SW480 (cell line): ENCODE measurements around the gene HID1.
"Not testable (repeated sequence)": the region's sequence is repeated elsewhere in the genome, so short reads cannot be mapped to it uniquely, and the experiment has no call there.

Source experiments
- DNase-seq: peaks from one replicate; pipeline ENCODE4 v3.0.0-alpha.2; 2016; ENCODE audit warnings: low spot score

Gene HID1

GRCh38 chr17:74998783-74999182 is 26.2 kb upstream of the HID1 start:
- no peak for DNase-seq

DNA sequence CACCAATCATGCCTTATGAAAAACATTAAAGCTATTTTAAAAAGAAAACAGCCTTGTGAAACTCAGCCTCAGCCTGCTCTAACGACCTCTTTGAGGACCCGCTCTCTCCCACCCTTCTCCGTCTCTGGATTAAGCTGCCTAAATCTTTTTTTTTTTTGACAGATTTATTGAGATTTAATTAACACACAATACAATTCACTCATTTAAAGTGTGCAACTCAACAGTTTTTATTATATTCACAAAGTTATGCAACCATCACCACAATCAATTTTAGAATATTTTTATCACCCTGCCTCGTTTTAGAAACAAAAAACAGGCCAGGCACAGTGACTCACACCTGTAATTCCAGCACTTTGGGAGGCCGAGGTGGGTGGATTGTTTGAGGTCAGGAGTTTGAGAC is 23.3 kb upstream of the HID1 start:
- DNase-seq, result no peak

GRCh38 chr17:74994440-74994839 is 21.9 kb upstream of the HID1 start:
- no peak for DNase-seq

DNA sequence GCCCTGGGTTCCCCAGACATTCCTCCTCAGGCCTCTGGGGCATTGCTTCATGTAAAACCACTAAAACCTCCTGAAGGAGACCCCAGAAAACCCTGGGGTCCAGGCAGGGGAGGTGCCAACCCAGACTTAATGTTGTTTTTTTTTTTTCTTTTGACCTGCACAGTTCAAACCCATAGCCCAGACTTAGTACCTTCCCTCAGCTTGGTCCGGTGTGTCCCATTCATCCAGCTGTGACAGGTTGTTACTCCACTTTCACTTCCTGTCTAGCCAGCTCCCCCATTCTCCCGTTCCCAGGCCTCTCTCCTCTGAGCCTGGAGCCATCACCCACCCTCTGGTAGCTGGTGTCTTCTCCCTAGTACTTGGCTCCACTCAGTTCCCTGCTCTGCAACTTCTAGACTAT is 19.7 kb upstream of the HID1 start:
- no peak for DNase-seq

- DNase-seq, result no peak
Observed at GRCh38 chr17:74990581-74991105, 18.1 kb upstream of the HID1 start.

DNA sequence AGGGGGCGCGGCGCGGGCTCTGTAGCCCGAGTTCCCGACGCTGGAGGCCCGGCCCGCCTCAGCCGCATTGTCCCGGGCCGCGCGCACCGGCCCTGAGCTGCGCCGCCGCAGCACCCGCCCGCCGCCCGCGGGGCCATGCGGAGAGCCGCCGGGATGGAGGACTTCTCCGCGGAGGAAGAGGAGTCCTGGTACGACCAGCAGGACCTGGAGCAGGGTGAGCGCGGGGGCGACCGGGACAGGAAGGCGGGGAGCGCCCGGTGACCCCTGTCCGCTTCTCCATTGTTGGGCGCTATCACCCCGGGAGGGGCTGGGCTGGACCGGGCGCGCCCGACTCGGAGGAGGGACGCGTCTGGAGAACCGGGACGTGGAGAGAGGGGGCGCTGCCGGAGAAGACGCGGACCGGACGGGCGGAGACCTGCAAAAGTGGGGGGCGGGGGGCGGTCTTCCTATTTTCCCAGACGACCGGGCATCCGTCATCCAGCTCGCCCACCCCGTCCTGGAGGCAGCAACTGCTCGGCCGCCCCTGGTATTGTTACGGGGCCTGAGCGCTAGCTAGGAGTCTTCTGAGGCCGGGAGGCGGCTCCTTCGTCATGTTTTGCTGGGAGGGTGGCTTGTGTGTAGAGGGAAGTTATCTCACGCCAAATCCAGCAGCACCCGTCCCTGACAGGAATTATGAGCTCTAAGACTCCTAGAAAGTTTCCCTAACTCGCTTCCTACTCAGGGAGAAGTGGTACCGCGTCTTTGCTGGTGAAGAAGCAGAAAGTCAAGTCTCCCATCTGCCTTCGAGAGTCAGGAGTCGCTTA is 15.6 kb upstream of the HID1 start:
- DNase-seq, result peak; percentile 54

- peak; percentile 91 for DNase-seq
Observed at GRCh38 chr17:74987418-74987908, 14.9 kb upstream of the HID1 start, which contains the start of gene CDR2L. Gene CDR2L (plus strand): TSS chr17:74987632. CDS start chr17:74988044, 412 bp downstream.

GRCh38 chr17:74986206-74986576 is 13.6 kb upstream of the HID1 start:
- DNase-seq, result no peak

GRCh38 chr17:74982663-74983313 is 10.2 kb upstream of the HID1 start:
- DNase-seq, result peak; percentile 33

- DNase-seq, result peak; percentile 79
Observed at GRCh38 chr17:74981979-74982662, 9.6 kb upstream of the HID1 start.

- no peak for DNase-seq
Observed at GRCh38 chr17:74981318-74981978, 8.9 kb upstream of the HID1 start.

DNA sequence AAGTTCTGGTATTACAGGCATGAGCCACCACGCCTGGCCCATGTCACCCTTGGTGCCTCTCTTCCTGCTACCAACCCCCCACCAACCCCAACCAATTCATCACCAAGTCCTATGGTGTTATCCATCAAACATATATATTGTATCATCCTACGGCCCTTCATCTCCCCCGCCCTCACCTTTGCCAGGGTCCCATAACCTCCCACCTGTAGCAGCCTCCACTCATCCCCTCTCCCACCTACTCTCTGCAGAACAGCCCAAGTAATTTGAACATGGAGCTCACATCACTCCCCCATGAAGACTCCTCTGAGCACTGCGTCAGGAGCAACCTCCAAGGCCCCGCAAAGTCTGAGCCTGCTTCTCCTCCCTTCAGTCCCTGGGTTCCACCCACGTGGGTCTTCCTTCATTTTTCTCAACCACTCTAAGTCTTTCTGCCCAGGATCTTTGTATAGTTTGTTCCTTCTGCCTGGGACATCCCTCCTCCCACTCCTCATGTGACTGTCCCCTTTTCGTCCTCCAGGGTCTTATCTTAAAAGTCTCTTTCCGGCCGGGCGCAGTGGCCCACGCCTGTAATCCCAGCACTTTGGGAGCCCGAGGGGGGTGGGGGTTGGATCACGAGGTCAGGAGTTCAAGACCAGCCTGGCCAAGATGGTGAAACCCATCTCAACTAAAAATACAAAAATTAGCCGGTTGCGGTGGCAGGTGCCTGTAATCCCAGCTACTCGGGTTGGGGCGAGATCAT is 7.0 kb upstream of the HID1 start:
- DNase-seq, result no peak

- no peak for DNase-seq
Observed at GRCh38 chr17:74978240-74978639, 5.7 kb upstream of the HID1 start.

DNA sequence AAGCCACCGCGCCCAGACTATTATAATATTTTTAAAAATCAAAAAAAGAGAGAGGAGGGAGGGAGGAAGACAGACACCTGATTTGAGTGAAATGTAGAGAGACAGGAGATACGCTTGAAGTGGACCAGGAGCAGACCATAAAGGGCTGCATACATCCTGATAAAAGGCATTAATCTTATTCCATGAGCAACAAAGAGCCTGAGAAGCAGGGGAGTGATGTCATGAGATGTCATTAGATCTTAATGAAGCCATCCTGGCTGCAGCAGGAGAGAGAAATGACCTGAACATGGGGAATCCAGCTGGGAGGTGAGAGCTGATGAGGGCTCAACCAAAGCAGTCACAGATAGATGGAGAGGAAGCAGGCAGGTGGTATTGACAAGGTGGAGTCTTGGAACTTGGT is 5.2 kb upstream of the HID1 start:
- no peak for DNase-seq

DNA sequence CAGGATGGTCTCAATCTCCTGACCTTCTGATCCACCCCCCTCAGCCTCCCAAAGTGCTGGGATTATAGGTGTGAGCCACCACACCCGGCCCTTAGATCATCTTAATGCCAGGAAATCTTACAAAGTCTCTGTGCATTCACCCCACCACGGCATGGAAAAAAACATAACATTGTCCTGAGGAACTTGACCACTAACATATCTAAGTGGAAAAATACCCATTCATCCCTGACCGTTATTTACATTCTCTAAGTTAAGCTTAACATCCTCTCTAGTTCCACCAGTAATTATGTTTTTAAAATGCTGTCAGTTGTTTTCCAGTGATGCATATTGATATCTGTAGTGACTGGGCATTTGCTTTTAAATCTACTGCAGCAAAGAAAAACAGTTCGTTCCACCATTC is 3.4 kb upstream of the HID1 start:
- DNase-seq, result no peak

DNA sequence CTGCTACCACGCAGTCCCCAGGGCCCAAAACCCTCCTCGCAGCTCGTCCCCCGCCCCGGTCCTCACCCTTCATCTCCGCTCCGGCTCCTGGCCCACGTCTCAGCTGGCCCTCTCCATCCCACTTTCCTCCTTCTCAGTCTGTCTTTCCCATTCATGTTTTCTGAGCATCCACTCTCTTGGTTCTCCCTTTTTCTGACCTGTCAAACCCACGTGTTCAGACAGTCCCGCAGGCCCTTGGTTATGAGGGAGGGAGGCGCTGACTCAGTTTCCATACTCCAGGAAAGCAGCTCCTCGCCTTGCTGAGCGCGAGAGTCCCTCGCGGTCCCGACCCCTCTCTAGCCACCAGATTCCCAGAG is 392 bp upstream of the HID1 start:
- DNase-seq, result no peak

DNA sequence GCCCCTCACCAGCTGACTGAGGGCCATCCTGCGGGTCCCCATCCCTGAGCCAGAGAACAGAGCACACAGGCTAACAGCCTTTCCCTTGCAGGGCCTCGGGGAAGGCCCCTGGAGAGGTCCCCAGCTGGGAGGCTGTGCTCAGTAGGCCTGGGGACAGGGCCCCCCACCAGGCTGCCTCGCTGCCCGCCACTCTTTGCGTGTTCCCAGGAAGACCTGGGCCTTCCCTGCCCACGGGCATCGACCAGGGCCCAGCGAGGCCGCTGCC is 785 bp downstream of the HID1 start:
- no peak for DNase-seq

- no peak for DNase-seq
Observed at GRCh38 chr17:74971069-74971841, 1.3 kb downstream of the HID1 start.

GRCh38 chr17:74970395-74970794 is 2.2 kb downstream of the HID1 start:
- DNase-seq, result no peak

DNA sequence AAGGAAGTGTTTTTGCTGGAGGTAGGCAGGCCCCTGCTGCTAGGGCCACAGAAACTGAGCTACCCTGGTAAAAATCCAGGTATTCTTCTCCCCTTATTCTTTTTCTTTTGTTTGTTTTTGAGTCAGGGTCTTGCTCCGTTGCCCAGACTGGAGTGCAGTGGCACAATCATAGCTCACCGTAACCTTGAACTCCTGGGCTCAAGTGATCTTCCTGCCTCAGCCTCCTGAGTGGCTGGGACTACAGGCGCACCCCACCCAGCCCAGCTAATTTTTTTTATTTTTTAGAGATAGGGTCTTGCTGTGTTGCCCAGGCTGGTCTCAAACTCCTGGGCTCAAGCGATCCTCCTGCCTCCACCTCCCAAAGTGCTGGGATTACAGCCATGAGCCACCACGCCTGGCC is 3.1 kb downstream of the HID1 start:
- not testable (repeated sequence) for DNase-seq

DNA sequence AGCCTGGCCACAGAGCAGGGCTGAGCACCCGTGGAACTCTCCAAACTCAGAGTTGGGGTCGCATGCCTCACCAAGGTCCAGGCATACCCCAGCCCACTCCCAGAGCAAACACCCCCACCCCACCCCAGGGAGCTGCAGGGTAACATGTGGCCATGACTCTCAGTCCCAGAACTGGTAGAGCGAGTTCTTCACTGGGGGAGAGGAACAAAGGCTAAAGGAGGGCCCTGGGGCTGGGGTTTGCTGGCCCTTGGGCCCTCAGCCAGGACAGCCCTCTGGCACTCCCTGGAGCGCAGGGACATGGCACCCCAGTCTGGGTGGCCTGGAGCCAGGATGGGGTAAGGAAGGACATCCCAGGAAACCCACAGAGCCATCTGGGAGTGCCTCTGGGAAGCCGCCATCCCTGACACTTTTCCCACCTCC is 4.2 kb downstream of the HID1 start:
- no peak for DNase-seq
